H9 (cell line): ENCODE results near the gene SHANK1. TPM values are rescaled to one million over a fixed set of nuclear protein-coding genes. Genes with fewer than 3 reads are reported as not detected.
A peak's percentile ranks its signal among the peaks of the same experiment; 100 is the strongest.

Experiments used
- DNase-seq: peaks from one replicate; pipeline ENCODE4 v3.0.0-alpha.2; 2017
- H2AFZ ChIP-seq: one replicate; pipeline ENCODE4 v1.6.1; 2013; ENCODE audit warnings: mild to moderate bottlenecking, low read length, control low read depth, moderate library complexity
- H2AK5ac ChIP-seq: 2 replicates; pipeline ENCODE4 v1.6.1; 2013; ENCODE audit warnings: low read length, control low read depth, mixed read lengths; ENCODE audit not compliant: insufficient read length
- H2BK120ac ChIP-seq: one replicate; pipeline ENCODE4 v1.6.1; 2013; ENCODE audit warnings: low read depth, mild to moderate bottlenecking, low read length, control low read depth, inconsistent platforms; ENCODE audit not compliant: poor library complexity, severe bottlenecking
- H2BK12ac ChIP-seq: 2 replicates; pipeline ENCODE4 v1.6.1; 2013; ENCODE audit warnings: low read length, control low read depth, mixed read lengths, low read depth; ENCODE audit not compliant: insufficient read length
- H2BK15ac ChIP-seq: 2 replicates; pipeline ENCODE4 v1.6.1; 2013; ENCODE audit warnings: low read depth, low read length, control low read depth
- H2BK20ac ChIP-seq: one replicate; pipeline ENCODE4 v1.6.1; 2013; ENCODE audit warnings: low read depth, mild to moderate bottlenecking, low read length, control low read depth, inconsistent platforms; ENCODE audit not compliant: poor library complexity, severe bottlenecking
- H2BK5ac ChIP-seq: 2 replicates; pipeline ENCODE4 v1.6.1; 2013; ENCODE audit warnings: low read length, control low read depth, mixed read lengths; ENCODE audit not compliant: insufficient read length
- H3K14ac ChIP-seq: 2 replicates; pipeline ENCODE4 v1.6.1; 2013; ENCODE audit warnings: low read length, control low read depth; ENCODE audit not compliant: insufficient read depth
- H3K18ac ChIP-seq: 2 replicates; pipeline ENCODE4 v1.6.1; 2013; ENCODE audit warnings: low read depth, mild to moderate bottlenecking, mixed read lengths, low read length, control low read depth; ENCODE audit not compliant: insufficient read length
- H3K23ac ChIP-seq: 2 replicates; pipeline ENCODE4 v1.6.1; 2013; ENCODE audit warnings: low read length, control low read depth, mixed read lengths, low read depth; ENCODE audit not compliant: insufficient read length
- H3K23me2 ChIP-seq: 2 replicates; pipeline ENCODE4 v1.6.1; 2013; ENCODE audit warnings: low read depth, mild to moderate bottlenecking, mixed read lengths, low read length, control low read depth; ENCODE audit not compliant: insufficient read length, poor library complexity, severe bottlenecking
- H3K27ac ChIP-seq: 2 replicates; pipeline ENCODE4 v1.5.1; 2013; ENCODE audit warnings: low read length, control low read depth, mixed read lengths, low read depth; ENCODE audit not compliant: insufficient read length
- H3K27me3 ChIP-seq: 2 replicates; pipeline ENCODE4 v1.6.1; 2013; ENCODE audit warnings: low read length, control low read depth, inconsistent platforms; ENCODE audit not compliant: insufficient read depth
- H3K4ac ChIP-seq: 2 replicates; pipeline ENCODE4 v1.6.1; 2013; ENCODE audit warnings: low read depth, mild to moderate bottlenecking, control low read depth, inconsistent platforms, low read length, moderate library complexity
- H3K4me1 ChIP-seq: 2 replicates; pipeline ENCODE4 v1.6.1; 2013; ENCODE audit warnings: low read length, control low read depth, inconsistent platforms; ENCODE audit not compliant: insufficient read depth
- H3K4me2 ChIP-seq: 2 replicates; pipeline ENCODE4 v1.6.1; 2013; ENCODE audit warnings: low read length, control low read depth, mixed read lengths; ENCODE audit not compliant: insufficient read length, insufficient read depth
- H3K56ac ChIP-seq: 2 replicates; pipeline ENCODE4 v1.6.1; 2013; ENCODE audit warnings: low read depth, mild to moderate bottlenecking, mixed read lengths, low read length, control low read depth; ENCODE audit not compliant: insufficient read length
- H3K79me1 ChIP-seq: 2 replicates; pipeline ENCODE4 v1.6.1; 2013; ENCODE audit warnings: low read depth, mild to moderate bottlenecking, moderate library complexity, low read length, control low read depth, inconsistent platforms; ENCODE audit not compliant: insufficient read depth, poor library complexity, severe bottlenecking
- H3K79me2 ChIP-seq: 2 replicates; pipeline ENCODE4 v1.6.1; 2013; ENCODE audit warnings: low read length, control low read depth, inconsistent platforms; ENCODE audit not compliant: insufficient read depth
- H3K9ac ChIP-seq: 2 replicates; pipeline ENCODE4 v1.6.1; 2013; ENCODE audit warnings: low read length, control low read depth, mixed read lengths; ENCODE audit not compliant: insufficient read length; ENCODE audit errors: extremely low read depth
- H3K9me3 ChIP-seq: one replicate; pipeline ENCODE4 v1.6.1; 2013; ENCODE audit warnings: low read depth, low read length, inconsistent platforms; ENCODE audit not compliant: control insufficient read depth
- H3T11ph ChIP-seq: one replicate; pipeline ENCODE4 v1.6.1; 2013; ENCODE audit warnings: mild to moderate bottlenecking, low read length, control low read depth, inconsistent platforms
- H4K20me1 ChIP-seq: one replicate; pipeline ENCODE4 v1.6.1; 2013; ENCODE audit not compliant: control insufficient read depth, insufficient read length, insufficient read depth
- H4K5ac ChIP-seq: 2 replicates; pipeline ENCODE4 v1.6.1; 2013; ENCODE audit warnings: low read depth, mild to moderate bottlenecking, mixed read lengths, low read length, control low read depth; ENCODE audit not compliant: insufficient read length
- H4K8ac ChIP-seq: replicated peaks from 2 replicates; pipeline ENCODE4 v1.6.1; 2013; ENCODE audit warnings: low read length, control low read depth, mixed read lengths, low read depth; ENCODE audit not compliant: insufficient read length
- H4K91ac ChIP-seq: 2 replicates; pipeline ENCODE4 v1.6.1; 2013; ENCODE audit warnings: low read depth, mild to moderate bottlenecking, moderate library complexity, mixed read lengths, low read length, control low read depth; ENCODE audit not compliant: insufficient read length
- H3K27ac Mint-ChIP-seq, 3 experiments: 2 replicates in 2 of 3; 3 replicates in 1 of 3; pipeline ENCODE4 v1.8.0; 2020 to 2021; ENCODE audit warnings: mixed read lengths in 3 of 3, mild to moderate bottlenecking in 1 of 3, moderate library complexity in 1 of 3
- H3K27me3 Mint-ChIP-seq: 2 replicates; pipeline ENCODE4 v1.8.0; 2021; ENCODE audit warnings: low read depth, mild to moderate bottlenecking, moderate library complexity, mixed read lengths
- H3K36me3 Mint-ChIP-seq, 3 experiments: 2 replicates in 2 of 3; 3 replicates in 1 of 3; pipeline ENCODE4 v1.8.0; 2020 to 2021; ENCODE audit warnings: low read depth in 3 of 3, mixed read lengths in 3 of 3; ENCODE audit not compliant: insufficient read depth in 1 of 3
- H3K4me1 Mint-ChIP-seq, 2 experiments: 2 replicates each; pipeline ENCODE4 v1.8.0; 2020; ENCODE audit warnings: mixed read lengths in 2 of 2
- H3K4me3 Mint-ChIP-seq, 2 experiments: 2 replicates in 1 of 2; 3 replicates in 1 of 2; pipeline ENCODE4 v1.8.0; 2020 to 2021; ENCODE audit warnings: mild to moderate bottlenecking in 2 of 2, mixed read lengths in 2 of 2, moderate library complexity in 1 of 2
- H3K9me3 Mint-ChIP-seq, 2 experiments: 2 replicates in 1 of 2; 3 replicates in 1 of 2; pipeline ENCODE4 v1.8.0; 2020; ENCODE audit warnings: mild to moderate bottlenecking in 2 of 2, mixed read lengths in 2 of 2, moderate library complexity in 1 of 2
- CTCF ChIP-seq: fragments of 200-600 bp; sonication (generic); conservative IDR thresholded peaks from 3 replicates; pipeline ENCODE4 v1.8.0; 2021; ENCODE audit warnings: antibody characterized with exemption, mild to moderate bottlenecking
- WGBS: extraction: QIAGEN DNeasy Blood & Tissue Kit; methylation state at CpG from one replicate; pipeline ENCODE4 v1.1.7; 2013; ENCODE audit warnings: missing lambda C conversion rate, low lambda C conversion rate, mixed read lengths; ENCODE audit not compliant: insufficient read length; ENCODE audit errors: extremely low coverage; 5-methylcytosine and 5-hydroxymethylcytosine counted together
- total RNA-seq: library from RNA; stranded (reverse); gene quantifications from 2 replicates; pipeline ENCODE4 v1.2.1, GENCODE V29; 2021

SHANK1 gene
- total RNA-seq, 1 experiment from 2014 or later, result 1.7 TPM

GRCh38 chr19:50708179-50708879, 11.3 kb downstream of the SHANK1 start:
- Histone ChIP-seq H2BK120ac (no peak overlapping the region), H4K8ac (no peak overlapping the region), H3K27ac (no peak overlapping the region), H2AK5ac (no peak overlapping the region), H3K23ac (no peak overlapping the region), H4K20me1 (no peaks in the 10 kb centered on the region), H3K4me2 (no peak overlapping the region), H3K27me3 (no peaks in the 10 kb centered on the region; the same call in 1 of the 2 replicates), H3T11ph (no peak overlapping the region), H2BK20ac (no peak overlapping the region), H3K9ac (no peak overlapping the region), H3K4me1 (0 out of 2 replicates have a peak, but pooled peaks cover 3% of the 10 kb centered on the region), H2BK12ac (no peak overlapping the region), H4K5ac (no peak overlapping the region), H3K9me3 (no peaks in the 10 kb centered on the region), H3K18ac (no peak overlapping the region), H2BK15ac (no peak overlapping the region), H4K91ac (no peak overlapping the region), H3K56ac (no peak overlapping the region), H3K79me2 (no peaks in the 10 kb centered on the region), H3K14ac (no peak overlapping the region), H2BK5ac (no peak overlapping the region), H3K79me1 (no peaks in the 10 kb centered on the region), H2AFZ (no peak overlapping the region), H3K4ac (no peak overlapping the region), H3K23me2 (no peaks in the 10 kb centered on the region)
- Mint-ChIP-seq H3K36me3 (no peaks in the 10 kb centered on the region; a peak in 1 of 7 replicates), H3K27me3 (peaks cover 82% of the 10 kb centered on the region), H3K9me3 (no peaks in the 10 kb centered on the region), H3K4me3 (no peak overlapping the region), H3K4me1 (peaks cover 6 to 17% of the 10 kb centered on the region in 2 experiments), H3K27ac (no peak overlapping the region)
- peak; percentile 31; the same call in 2 of the 3 replicates for TF ChIP-seq CTCF
- no CpG with 5 or more reads among the region's 12 CpGs for WGBS
- DNase-seq, result no peak
